Islet of Langerhans (tissue), 1 donor: ENCODE data around the gene ABHD17A.

Source experiments
- FAIRE-seq: peaks from one replicate; lab custom pipeline; 2011; peaks lifted over from hg19 to GRCh38; lab: Jason Lieb, UNC

ABHD17A gene

DNA sequence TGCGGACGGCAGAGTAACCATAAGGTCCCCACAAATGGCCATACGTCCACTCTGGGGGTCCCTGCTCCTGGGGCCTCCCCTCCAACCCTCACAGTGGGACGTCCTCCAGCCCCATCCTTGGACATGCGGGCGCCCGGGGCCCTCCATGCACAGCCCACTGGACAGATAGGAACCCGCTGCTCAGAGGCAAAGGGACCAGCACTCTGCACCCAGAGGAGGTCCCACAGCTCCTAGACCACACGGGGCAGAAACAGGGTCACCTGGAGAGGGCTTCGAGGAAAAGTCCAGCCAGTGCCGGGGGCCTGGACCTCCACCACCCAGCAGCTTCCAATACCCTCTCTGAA is 48.1 kb downstream of the ABHD17A start:
- no peak for FAIRE-seq

DNA sequence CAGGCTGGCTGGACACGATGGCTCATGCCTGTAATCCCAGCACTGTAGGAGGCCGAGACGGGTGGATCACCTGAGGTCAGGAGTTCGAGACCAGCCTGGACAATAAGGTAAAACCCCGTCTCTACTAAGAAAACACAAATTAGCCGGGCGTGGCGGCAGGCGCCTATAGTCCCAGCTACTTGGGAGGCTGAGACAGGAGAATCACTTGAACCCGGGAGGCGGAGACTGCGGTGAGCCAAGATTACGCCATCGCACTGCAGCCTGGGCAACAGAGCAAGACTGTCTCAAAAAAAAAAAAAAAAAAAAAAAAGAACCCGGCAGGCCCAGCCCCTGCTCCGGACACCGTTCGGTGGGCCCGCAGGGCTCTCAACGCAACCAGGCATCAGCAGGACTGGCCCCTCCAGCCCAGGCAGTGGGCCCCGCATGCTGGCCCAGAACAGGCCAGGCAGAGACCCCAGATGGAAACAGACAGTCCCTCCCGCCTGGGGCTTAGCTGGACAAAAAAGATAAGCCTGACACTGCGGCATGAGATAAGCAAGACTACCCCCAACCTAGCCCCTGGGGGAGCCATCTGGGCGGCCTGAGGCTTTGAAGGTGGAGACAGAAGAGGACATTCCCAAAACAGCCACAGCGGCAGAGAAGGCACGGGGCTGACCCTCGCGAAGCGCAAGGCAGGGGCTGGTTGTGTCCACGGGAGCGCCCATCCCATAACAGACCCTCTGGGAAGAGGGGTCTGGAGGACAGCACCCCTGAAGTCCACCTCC is 48.7 kb downstream of the ABHD17A start:
- FAIRE-seq, result no peak

DNA sequence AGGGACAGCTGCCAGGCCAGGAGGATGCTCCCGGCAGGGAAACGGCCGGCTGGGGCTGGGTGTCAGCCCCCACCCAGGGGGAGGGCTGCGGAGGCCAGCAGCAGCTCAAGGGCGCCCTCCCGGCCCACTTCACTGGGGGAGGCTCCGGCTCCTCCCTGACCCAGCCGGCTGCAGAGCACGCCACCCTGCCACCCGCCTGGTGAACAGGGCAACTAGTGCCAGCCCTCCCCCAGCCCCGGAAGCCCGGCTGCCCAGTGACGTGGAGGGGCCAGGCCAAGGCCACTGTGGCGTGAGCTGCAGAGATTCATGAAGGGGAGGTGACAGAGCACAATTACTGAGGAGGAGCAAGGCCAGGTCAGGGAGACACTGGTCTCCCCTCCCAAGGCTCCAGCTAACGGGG is 51.8 kb downstream of the ABHD17A start:
- FAIRE-seq, result no peak

DNA sequence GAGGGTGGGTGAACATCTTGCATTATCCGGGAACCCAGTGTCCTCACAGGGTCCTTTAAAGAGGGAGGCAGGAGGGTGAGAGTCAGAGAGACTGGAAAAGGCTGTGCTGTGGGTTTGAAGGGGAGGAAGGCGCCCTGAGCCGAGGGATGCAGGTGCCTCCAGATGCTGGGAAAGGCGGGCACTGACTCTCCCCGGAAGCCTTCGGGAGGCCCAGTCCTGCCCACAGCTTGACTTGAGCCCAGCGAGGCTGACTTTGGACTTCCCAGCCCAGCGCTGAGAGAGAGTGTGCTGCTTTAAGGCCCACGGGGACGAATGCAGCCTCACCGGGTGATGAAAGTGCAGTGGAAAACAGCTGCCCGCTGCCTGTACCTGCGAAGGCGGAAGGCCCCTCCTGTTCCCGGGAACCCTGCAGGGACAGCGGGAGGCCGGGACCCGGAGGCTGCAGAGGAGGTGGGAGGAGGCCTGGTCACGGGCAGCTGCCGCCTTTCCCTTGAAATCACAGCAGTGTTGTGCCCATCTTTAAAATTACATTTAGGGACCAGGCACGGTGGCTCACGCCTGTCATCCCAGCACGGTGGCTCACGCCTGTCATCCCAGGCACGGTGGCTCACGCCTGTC is 53.1 kb downstream of the ABHD17A start:
- FAIRE-seq, result no peak

DNA sequence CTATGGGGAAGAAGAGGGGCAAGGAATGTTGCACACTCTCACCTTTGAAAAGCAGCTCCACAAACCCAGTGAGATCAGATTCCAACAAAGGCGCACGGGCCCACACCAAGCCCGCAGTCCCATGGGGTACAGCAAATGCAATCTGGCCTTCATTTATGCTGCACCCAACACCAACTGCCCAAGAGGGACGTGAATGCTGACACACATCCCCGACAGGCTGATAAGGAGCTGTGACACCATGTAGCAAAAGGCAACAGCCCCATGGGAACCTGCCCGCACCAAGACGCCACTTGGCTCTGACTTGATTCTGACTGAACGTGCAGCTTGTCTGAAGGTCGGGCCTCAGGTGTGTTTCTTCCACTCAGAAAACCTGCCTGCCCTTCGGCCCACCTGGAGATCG is 54.3 kb downstream of the ABHD17A start:
- FAIRE-seq, result no peak

DNA sequence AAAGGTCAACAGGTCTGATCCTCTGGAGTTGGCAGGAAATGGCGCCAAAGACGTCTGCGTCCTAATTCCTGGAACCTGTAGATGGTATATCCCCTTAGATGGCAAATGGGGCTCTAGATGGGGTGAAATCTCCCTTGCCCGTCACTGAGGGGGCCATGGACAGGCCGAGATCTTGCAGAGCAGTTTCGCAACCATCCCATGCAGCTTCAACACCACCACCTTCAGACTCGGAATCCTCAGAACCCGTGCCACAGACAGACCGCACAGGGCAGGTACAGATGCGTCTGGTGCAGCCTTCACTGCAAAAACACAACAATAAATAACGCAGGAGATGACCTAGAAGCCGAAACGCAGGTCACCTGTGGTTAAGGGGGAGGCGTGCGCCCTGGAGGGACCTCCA is 54.7 kb downstream of the ABHD17A start:
- FAIRE-seq, result no peak

DNA sequence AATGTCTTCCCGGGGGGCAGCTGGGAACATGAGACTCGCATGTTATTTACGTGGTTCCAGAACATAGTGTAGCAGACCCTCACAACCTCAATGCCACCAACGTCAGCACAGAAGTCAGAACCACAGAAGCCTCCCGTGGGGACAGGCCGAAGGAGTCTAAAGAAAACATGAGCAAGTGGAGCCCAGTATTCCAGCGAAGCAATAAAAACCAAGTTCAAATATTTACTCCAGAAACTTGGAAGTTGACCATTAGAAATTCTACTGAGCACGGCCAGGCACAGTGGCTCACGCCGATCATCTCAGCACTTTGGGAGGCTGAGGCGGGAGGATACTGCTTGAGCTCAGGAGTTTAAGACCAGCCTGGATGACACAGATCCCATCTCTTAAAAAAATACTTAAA is 55.3 kb downstream of the ABHD17A start:
- FAIRE-seq, result no peak

DNA sequence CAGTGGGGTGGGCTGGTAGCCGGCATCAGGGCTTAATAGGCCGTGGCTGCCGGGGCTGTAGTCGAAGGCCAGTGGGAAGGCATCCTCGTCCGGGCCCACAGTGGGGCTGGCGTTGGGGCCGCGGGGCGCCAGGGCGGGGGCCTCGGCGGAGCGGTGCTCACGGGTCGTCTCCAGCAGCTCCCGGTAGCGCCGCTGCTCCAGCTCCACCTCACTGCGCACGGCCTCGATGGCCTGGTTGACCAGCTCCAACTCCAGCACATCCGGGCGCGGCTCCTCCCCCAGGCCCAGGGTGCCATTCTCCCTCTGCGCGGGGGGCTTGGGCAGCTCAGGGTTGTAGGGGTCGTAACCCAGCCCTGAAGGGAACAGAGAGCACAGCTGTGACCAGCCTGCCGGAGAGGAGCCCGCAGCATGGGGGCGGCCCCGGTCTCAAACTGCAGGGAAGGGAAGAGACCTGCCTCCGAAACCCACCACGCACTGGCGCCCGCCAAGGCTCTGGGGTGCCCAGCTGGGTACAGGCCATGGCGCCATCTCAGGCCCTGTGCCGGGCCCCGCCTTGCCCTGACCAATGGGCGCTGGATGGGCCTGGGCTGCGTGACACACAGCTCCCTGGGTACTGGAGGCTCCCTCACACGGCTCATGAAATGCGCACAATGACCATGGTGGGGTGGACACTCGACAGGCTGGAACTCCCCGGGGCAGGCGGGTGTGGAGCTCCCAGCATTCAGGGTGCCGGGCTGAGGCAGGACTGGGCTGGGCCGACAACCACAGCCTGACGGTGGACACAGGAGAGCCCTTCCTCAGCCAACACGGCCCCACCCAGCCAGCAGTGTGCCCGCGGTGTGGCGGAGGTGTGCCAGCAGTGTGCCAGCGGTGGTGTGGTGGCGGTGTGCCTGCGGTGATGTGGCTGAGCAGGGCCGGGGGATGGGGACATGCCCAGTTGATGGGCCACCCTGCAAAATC is 56.7 kb downstream of the ABHD17A start:
- FAIRE-seq, result no peak

DNA sequence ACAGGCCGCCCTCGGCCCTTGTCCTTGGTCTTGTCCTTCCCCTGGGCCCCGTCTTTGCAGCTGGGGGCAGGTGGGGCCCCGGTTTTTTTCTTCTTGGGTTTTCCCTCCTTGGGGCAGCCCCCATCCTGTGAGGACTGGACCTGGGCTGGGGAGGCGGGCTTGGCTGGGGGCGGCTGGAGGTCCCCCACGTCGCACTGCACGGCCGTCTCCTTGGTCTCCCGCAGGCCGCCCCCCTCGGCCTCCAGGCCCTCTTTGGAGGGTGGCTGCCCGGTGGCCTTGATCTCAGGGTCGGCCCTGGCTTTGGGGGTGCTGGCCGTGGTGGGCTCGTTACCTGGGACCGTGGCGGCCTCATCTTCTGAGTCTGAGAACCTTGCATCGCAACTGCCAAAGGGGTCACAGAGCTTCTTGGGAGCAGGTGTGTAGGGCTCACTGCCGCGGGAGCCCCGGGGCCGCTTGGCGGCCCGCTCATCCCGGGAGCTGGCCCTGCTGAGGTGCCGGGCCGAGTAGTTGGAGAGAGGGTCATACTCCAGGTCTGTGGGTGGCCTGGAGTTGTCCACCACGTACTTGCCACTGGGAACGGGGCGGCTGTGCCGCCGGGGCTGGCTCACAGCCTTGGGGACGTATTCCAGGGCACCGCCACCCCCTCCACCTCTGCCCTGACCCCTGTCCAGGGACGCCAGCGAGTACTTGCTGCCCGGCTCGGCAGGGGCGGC is 57.6 kb downstream of the ABHD17A start:
- no peak for FAIRE-seq
